Measurements from ENCODE around the gene NGB. TPM values are rescaled to one million over a fixed set of nuclear protein-coding genes. Genes with fewer than 3 reads are reported as not detected.
"Not testable (repeated sequence)": the region's sequence is repeated elsewhere in the genome, so short reads cannot be mapped to it uniquely, and the experiment has no call there.

NGB gene
- not detected for polyA plus RNA-seq (ENCODE audit: insufficient read length)
- long read RNA-seq, donor 1 = 0 reads
- long read RNA-seq, donor 2 = 0 reads
- long read RNA-seq, donor 3 = 0 reads
- long read RNA-seq, donor 4 = 0 reads
- long read RNA-seq, donor 5 = 0 reads
- long read RNA-seq, donor 6 = 0 reads
- long read RNA-seq, donor 7 = 0 reads
- long read RNA-seq, donor 8 = 0 reads

DNA sequence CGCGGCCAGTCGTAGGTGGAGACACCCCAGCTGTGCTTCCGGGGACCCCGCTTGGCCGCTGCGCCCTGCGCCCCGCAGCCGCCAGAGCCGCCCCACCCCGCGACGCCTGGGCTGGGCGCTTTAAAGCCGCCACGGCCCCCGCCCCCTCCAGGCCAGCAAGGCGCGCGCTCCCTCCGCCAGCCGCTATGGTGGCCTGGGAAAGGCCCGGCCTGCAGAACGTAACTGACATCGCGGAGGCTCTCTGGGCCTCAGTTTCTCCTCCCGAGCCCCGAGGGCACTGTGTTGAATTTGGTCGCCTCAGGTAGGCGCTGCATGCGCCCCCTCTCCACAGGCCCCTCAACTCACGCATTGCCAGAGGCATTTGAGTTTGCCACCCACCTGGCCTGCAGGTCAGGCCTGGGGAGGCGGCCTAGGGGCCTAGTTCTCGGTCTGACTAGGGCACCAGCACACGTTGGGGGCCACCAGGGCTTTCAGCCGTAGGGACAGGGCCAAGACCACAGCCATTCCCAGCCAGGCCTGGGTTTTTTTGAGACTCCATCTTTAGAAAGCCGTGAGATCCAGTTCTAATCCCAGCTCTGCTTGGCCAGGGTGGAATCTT is at the start of gene NGB:
Gene NGB, minus strand, starts transcription at position 94 of the 598 bp plus-strand sequence. CDS start 269 bp downstream, outside the sequence.
- DNase-seq = no peak

- peak; percentile 90 for DNase-seq
Measured at GRCh38 chr14:77320238-77320935, 49.4 kb upstream of the NGB start, which contains the start of gene POMT2. TSS of gene POMT2 (minus strand) at chr14:77320883. CDS start at chr14:77320681, 202 bp downstream.

DNA sequence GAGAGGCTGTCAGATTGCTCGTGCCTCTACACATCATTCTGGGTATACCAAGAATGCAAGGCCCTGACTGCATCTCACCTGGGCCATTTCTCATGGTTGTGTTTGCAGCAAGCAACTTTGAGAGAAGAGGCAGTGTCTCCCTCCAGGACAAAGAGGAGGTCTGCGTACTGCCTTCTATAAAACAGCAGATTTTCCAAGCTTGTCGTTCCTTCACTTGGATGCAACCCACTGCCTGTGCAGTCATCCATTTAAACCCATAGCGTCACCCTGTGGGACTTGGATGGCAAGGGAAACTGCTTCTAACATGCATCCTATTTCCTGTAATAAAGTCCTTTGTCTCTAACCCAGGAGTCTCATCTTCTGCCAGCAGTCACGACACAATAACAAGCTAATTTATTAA is 48.4 kb upstream of the NGB start:
- DNase-seq = no peak

GRCh38 chr14:77318756-77319155 is 47.8 kb upstream of the NGB start:
- DNase-seq = not testable (repeated sequence)

- DNase-seq = no peak
Measured at GRCh38 chr14:77318006-77318553, 47.1 kb upstream of the NGB start.

- no peak for DNase-seq
Measured at GRCh38 chr14:77316872-77317301, 45.9 kb upstream of the NGB start.

- no peak for DNase-seq
Measured at GRCh38 chr14:77316195-77316505, 45.1 kb upstream of the NGB start.

- no peak for DNase-seq
Measured at GRCh38 chr14:77314539-77315457, 43.8 kb upstream of the NGB start.

DNA sequence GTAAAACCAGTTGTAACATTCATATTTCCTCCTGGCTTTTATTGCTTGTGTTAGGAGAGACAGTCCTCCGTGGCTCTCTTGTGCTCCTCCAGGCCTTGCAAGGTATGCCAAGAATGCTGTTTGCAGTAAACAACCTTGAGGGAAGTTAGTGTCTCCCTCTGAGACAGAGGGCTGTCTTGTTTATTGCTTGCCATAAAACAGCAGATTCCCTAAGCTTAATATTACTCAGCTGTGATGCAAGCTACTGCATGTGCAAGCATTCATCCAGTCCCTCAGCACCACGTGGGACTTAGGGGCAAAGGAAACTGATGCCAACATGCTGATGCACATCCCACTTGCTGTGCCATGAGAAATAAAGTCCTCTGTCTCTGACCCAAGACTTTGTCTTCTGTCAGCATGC is 43.0 kb upstream of the NGB start:
- DNase-seq = no peak

DNA sequence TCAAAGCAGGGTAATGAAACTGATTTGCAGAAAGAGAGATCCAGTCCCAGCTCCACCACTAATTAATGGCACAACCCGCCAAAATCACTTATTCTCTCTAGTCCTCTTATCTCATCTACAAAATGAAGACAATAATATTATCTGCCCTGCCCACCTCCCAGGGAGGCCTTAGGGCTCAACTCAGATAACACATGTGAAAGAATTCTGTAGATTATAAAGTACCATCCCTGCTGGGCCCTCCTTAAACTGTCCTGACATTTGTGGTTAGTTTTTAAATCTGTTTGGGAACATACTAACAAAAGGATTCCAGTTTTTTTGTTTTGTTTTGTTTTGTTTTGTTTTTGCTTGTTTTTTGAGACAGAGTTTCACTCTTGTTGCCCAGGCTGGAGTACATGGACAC is 42.4 kb upstream of the NGB start:
- DNase-seq = no peak

DNA sequence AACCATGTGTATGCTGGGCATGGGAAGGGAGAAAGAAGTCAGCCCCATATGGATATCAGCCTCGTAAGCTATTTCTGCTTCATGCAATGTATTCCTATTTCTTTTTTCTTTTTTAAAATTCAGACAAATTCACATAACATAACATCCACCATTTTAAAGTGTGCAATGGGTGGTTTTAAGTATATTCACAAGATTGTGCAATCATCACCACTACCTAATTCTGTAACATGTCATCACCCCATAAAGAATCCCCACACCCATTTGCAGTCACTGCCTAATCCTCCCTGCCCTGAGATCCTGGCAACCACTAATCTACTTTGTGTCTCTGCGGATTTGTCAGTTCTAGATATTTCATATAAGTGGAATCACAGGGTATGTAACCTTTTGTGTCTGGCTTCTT is 40.2 kb upstream of the NGB start:
- DNase-seq = no peak

DNA sequence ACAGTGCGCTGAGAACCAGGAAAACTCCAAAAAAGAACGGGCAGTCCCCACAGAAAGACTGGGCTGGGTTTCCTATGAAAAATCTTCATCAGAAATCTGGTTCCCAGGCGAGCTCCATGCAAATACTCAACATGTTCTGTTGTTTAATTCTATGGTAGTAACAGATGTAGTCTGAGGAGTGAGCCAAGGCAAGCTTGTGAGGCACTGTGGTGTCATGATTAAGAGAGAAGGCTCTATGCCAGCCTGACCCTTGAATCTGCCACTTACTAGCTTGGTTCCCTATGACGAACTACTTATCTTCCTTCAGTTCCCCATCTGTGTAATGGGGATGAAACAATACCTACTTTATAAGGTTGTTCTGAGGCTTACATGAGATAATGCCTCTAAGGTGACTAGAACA is 39.0 kb upstream of the NGB start:
- DNase-seq = no peak

DNA sequence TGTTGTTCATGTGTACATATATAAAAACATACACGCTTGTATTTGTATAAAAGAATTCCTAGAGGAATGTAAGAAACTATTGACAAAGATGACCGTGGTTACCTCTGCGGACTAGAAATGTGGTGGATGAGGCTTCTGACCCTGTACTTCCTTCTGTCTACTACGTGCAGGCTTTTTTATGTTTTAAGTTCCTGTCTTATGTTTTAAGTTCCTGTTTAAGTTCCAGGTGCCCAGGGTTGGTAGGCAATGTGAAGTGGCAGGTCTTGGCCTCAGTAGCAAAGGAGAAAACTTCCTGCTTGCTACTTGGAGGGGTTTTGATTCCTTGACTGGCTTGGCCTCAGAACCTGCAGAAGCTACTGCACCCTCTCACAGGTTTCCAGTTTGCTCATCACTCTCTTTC is 38.1 kb upstream of the NGB start:
- no peak for DNase-seq

- DNase-seq = no peak
Measured at GRCh38 chr14:77306851-77307496, 36.0 kb upstream of the NGB start.

- no peak for DNase-seq
Measured at GRCh38 chr14:77306416-77306815, 35.4 kb upstream of the NGB start.

DNA sequence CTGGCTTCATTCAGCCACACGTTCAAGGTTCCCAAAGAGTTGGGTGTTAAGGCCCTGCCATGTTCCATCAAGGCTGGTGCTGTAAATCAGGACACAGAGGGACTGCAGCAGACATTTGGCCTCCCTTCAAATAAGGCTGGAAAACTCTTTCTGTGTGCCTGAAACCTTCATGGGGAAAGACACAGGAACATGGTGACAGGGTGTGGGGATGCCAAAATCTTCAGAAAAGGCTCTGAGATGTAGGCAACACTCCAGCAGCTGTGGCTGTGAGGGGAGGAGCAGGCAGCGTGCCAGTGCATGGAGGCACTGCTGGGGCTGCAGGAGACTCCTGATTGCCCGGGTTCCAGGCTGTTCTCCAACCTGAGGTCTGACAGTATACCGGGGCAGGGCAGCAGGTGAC is 34.7 kb upstream of the NGB start:
- no peak for DNase-seq

GRCh38 chr14:77303417-77304156 is 32.6 kb upstream of the NGB start:
- no peak for DNase-seq

DNA sequence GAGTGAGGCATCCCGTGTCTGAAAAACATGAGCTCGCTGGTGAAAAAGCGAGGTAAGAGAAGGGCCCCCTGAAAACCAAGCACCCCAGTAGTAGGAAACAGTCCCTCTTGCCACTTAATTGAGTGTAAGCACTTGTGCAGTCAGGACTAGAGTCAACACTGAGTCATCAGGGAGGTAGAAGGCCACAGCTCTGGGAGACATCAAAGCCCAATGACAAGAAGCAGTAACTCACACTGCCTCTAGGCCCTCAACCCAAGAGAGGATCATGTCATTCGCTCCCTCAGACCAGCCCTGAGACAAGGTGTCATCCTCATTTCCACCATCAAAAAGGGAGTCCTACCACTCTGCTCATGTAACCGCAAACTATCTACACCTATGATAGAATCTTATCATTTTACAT is 31.9 kb upstream of the NGB start:
- DNase-seq = no peak

DNA sequence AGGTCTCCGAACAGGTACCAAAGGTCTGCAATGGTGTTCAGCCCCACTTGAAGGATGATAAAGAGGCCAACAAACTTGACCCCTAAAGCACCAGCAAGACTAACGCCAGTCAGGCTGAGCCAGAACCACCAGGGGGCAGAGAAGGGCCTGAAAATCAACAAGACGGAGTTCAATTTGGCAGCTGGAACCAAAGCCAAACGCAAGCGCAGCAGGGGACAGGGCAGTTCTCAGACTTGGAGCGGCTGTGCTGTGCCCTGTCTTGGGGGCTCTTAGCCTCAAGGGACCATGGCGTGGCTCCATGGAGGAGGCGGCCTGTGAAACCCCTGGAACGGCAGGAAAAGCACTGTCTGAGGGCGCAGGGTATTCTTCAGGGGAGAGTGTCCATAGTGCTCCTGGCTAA is 30.1 kb upstream of the NGB start:
- peak; percentile 79 for DNase-seq

DNA sequence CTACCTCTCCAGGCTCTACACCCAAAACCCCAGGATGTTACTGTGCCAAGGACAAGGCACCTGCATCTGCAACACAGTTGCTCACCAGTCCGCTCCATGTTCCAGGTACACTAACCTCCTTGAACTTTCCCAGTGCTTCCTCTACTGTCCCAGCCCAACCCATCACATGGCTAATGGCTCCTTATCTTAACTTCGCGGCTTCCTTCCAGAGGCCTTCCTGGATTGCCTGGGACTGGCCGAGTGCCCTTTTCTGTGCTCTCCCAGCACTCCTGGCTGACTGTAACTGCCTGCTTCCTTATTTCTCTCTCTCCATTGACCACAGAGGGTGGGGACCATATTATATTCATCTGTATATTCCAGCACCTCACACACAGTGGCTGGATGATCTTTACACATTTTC is 28.8 kb upstream of the NGB start:
- no peak for DNase-seq

DNA sequence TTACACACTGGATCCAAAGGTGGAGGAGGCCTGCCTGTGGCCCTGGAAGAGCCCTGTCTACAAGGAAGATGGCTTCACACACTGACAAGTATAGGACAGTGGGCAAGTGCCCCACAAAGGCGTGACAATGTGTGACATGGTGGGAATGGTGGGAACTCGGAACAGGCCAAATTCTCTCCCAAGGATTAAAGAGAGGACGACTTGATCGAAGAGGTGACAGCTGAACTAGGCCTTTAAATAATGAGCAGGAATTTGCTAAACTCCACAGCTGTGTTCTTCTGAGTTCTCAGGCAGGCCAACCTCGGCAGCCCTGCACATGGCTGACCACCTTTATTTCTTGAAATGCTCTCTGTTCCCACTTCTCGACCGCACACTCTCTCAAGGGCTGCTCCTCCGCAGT is 25.9 kb upstream of the NGB start:
- DNase-seq = no peak
